ENCODE results near the gene NRAP. TPM values are rescaled to one million over a fixed set of nuclear protein-coding genes. Genes with fewer than 3 reads are reported as not detected.
"Not testable (repeated sequence)": the region's sequence is repeated elsewhere in the genome, so short reads cannot be mapped to it uniquely, and the experiment has no call there.

NRAP gene
- total RNA-seq, 1 donor from 2014 or later: 0.06 TPM

DNA sequence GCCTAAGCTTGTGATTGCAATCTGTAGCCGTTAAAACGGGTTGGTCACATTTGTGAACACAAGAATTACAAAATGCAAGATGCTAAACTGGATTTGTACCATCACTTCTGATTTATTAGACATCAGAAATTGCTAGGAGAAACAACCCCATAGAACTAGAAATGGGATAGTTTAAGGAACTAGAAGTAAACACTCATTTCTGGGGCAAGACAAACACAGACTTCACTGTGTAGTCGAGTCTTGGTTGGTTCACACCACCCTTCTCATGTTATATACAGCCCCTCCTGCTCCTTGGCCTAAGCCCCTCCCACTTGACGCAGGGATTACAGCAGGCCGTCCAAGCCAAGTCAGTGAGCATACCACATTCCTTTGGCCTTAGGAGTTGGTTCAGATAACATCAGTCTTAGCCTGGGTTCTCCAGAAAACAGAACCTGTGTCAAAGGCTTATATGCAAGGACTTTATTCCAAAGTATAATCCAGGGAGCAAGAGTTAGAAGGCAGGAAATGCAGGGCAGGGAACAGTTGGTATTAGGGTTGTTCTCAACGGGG lies 2.0 kb upstream of the NRAP start:
- no peak for DNase-seq
- Histone ChIP-seq H3K27ac (no peak overlapping the region), H3K27me3 (no peaks in the 10 kb centered on the region), H3K9me3 (no peaks in the 10 kb centered on the region), H3K36me3 (no peaks in the 10 kb centered on the region), H3K4me3 (no peak overlapping the region), H3K4me1 (no peaks in the 10 kb centered on the region)
- TF ChIP-seq, protein P1, sequence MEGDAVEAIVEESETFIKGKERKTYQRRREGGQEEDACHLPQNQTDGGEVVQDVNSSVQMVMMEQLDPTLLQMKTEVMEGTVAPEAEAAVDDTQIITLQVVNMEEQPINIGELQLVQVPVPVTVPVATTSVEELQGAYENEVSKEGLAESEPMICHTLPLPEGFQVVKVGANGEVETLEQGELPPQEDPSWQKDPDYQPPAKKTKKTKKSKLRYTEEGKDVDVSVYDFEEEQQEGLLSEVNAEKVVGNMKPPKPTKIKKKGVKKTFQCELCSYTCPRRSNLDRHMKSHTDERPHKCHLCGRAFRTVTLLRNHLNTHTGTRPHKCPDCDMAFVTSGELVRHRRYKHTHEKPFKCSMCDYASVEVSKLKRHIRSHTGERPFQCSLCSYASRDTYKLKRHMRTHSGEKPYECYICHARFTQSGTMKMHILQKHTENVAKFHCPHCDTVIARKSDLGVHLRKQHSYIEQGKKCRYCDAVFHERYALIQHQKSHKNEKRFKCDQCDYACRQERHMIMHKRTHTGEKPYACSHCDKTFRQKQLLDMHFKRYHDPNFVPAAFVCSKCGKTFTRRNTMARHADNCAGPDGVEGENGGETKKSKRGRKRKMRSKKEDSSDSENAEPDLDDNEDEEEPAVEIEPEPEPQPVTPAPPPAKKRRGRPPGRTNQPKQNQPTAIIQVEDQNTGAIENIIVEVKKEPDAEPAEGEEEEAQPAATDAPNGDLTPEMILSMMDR (IDR thresholded peaks at IDR 0.05): no peak
- intact Hi-C loops (cut with DNase I): no loop called here
- ATAC-seq: peak; percentile 80

DNA sequence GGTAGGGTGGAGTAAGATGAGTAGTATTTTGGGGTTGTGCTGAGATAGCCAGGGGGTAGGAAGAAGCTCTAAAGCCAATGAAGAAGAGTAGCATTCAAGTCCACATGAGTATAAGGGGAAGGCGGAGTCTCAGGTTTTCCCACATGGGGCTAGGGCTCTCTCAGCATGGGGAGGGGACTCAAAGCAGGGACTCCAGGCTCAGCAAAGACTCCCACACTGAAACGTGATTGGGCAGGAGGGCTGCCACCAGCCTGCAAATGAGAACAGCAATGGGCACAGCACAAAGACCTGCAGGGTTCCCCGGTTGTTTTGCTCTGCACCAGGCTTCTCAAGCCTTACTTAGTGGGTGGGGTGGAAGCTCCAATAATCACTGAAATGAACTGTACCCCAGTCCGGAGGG lies 1.5 kb upstream of the NRAP start:
- TF ChIP-seq, protein P1 (IDR thresholded peaks at IDR 0.05): no peak
- Histone ChIP-seq H3K27ac (no peak overlapping the region), H3K9me3 (no peaks in the 10 kb centered on the region), H3K4me1 (no peaks in the 10 kb centered on the region), H3K4me3 (no peak overlapping the region), H3K27me3 (no peaks in the 10 kb centered on the region), H3K36me3 (no peaks in the 10 kb centered on the region)
- ATAC-seq (no peak), DNase-seq (no peak)
- intact Hi-C loops (cut with DNase I): no loop called here

DNA sequence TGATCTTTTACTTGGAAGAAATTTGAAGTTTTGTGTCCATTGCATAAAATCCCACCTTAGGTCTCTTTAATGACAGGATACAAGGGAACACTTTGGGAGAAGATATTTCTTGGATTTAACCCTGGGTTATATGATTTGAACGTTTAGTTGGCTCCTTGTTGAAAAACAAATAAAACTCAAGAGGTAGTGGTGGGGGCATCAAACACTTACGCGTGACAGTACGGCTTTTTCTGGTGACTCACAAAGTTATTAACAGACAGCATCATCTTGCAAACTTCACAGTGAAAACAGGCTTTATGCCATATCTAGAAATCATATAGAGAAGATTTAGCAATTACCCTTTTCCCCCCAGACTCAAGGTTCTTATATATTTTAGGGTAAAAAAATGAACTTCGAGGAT lies 699 bp downstream of the NRAP start:
- DNase-seq (no peak), ATAC-seq (no peak)
- TF ChIP-seq, protein P1 (IDR thresholded peaks at IDR 0.05): no peak
- no peaks in the 10 kb centered on the region for H3K27me3 ChIP-seq
- H3K4me3 ChIP-seq: no peak overlapping the region
- no peaks in the 10 kb centered on the region for H3K4me1 ChIP-seq
- intact Hi-C loops (cut with DNase I): no loop called here
- no peak overlapping the region for H3K27ac ChIP-seq
- H3K36me3 ChIP-seq: no peaks in the 10 kb centered on the region
- no peaks in the 10 kb centered on the region for H3K9me3 ChIP-seq

DNA sequence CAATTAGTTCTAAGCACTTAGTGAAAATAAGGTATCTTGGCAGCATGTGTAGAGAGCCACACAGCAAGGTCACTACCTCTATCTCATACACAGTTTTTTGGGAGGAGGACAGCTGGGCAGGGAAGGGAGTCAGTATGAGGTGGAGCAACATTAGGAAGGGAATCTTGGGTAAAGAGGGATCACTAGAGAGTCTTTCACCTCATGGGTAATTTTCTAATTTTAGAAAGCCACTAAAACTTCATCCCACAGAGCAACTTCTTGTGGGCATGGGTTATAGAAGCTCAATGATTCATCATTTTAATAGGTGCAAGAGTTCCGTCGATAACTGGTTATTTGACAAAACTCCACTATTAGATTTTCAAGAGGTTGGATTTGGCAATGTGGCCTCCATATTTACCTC lies 2.5 kb downstream of the NRAP start:
- Histone ChIP-seq H3K27me3 (no peaks in the 10 kb centered on the region), H3K4me3 (no peak overlapping the region), H3K4me1 (no peaks in the 10 kb centered on the region), H3K27ac (no peak overlapping the region), H3K9me3 (no peaks in the 10 kb centered on the region), H3K36me3 (no peaks in the 10 kb centered on the region)
- DNase-seq (no peak), ATAC-seq (no peak)
- intact Hi-C loops (cut with DNase I): no loop called here
- TF ChIP-seq, protein P1 (IDR thresholded peaks at IDR 0.05): no peak

DNA sequence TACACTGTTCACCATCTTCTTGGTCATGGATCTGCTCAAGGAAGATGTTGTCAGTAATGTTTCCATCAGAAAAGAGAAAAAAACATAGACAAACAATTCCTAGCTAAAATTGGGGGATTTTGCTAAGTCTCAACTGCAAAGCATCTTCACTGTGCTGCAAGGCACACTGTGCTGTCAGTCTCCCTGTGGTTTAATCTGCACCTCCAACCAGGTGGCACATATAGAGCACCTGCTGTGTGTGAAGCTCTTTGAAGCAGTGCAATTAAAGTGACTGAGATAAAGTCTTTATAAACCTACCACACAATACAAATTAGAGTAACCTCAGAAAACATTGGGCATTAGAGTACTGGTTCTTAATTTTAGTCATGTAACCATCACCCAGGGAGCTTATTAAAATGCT lies 6.3 kb downstream of the NRAP start:
- H3K9me3 ChIP-seq: no peaks in the 10 kb centered on the region
- ATAC-seq (no peak), DNase-seq (no peak)
- no peak overlapping the region for H3K4me3 ChIP-seq
- H3K36me3 ChIP-seq: no peaks in the 10 kb centered on the region
- H3K4me1 ChIP-seq: no peaks in the 10 kb centered on the region
- H3K27me3 ChIP-seq: no peaks in the 10 kb centered on the region
- no peak overlapping the region for H3K27ac ChIP-seq
- intact Hi-C loops (cut with DNase I): no loop called here
- TF ChIP-seq, protein P1 (IDR thresholded peaks at IDR 0.05): no peak

DNA sequence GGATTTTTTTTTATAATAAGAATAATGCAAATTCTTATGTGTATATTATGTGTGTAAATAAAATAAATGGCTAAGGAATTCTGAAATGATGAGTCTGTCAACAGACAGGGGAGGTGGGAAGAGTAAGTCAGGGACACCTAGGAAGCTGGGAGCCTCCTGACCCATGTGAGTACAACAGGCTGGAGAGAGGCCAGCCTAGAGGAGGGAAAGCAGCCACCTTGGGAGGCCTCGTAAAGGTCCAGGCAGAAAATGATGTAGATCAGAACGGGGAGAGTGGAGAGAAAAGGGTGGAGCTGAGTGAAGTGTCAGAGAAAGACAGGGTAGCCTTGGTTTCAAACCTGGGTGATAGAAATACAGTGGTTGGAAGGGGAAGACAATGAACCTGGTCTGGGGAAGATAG lies 6.9 kb downstream of the NRAP start:
- no peaks in the 10 kb centered on the region for H3K9me3 ChIP-seq
- no peaks in the 10 kb centered on the region for H3K4me1 ChIP-seq
- H3K27ac ChIP-seq: no peak overlapping the region
- H3K27me3 ChIP-seq: no peaks in the 10 kb centered on the region
- DNase-seq: no peak
- intact Hi-C loops (cut with DNase I): no loop called here
- no peaks in the 10 kb centered on the region for H3K36me3 ChIP-seq
- TF ChIP-seq, protein P1 (IDR thresholded peaks at IDR 0.05): no peak
- no peak overlapping the region for H3K4me3 ChIP-seq
- no peak for ATAC-seq

DNA sequence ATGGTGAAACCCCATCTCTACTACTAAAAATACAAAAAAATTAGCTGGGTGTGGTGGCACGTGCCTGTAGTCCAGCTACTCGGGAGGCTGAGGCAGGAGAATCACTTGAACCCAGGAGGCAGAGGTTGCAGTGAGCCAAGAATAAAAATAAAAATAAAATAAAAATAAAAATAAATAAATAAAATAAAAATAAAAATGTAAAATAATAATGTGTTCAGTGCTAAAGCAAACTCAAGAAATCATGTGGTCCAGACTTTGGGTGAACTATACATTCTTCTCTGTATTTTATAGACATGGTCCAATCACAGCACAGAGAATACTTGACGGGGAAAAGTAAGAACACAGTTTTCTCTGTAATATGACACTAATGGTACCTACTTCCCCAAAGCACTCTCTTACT lies 11.4 kb downstream of the NRAP start:
- ATAC-seq; H3K9me3 ChIP-seq; H3K27me3 ChIP-seq; intact Hi-C loops (cut with DNase I); H3K36me3 ChIP-seq; H3K4me1 ChIP-seq; DNase-seq; H3K27ac ChIP-seq; H3K4me3 ChIP-seq: not testable (repeated sequence)

Measured in upper lobe of right lung (tissue), 1 donor.